ENCODE data around the gene TMEM255A. TPM values are rescaled to one million over a fixed set of nuclear protein-coding genes. Genes with fewer than 3 reads are reported as not detected.
A peak's percentile ranks its signal among the peaks of the same experiment; 100 is the strongest.

TMEM255A gene
- total and polyA plus RNA-seq, 2 donors from 2014 or later: 1.2 to 2.8 TPM

GRCh38 chrX:120244395-120244734 is 66.9 kb downstream of the TMEM255A start:
- TF ChIP-seq CTCF (IDR thresholded peaks at IDR 0.05; ENCODE audit: borderline replicate concordance, extremely low read depth, insufficient read depth): no peak
- H3K27me3 ChIP-seq (ENCODE audit: control insufficient read depth, insufficient read depth, low read length): peaks cover 2% of the 10 kb centered on the region
- FAIRE-seq (no peak), DNase-seq (no peak)
- H3K4me1 ChIP-seq (ENCODE audit: control insufficient read depth in 2 of 3, insufficient read depth in 2 of 3, low read depth in 1 of 3, low read length in 3 of 3): no peaks in the 10 kb centered on the region
- peak overlapping the region; percentile 74 to 77 for H3K27ac ChIP-seq (ENCODE audit: low read depth in 2 of 2, low read length in 2 of 2)
- intact Hi-C loops (cut with DNase I): no loop called here
- H3K9ac ChIP-seq (ENCODE audit: low read length in 3 of 3): peak overlapping the region; percentile 63 to 80 (median 78)
- H3K9me3 ChIP-seq (ENCODE audit: control insufficient read depth in 2 of 3, insufficient read depth in 1 of 3, low read length in 3 of 3): no peaks in the 10 kb centered on the region
- H3K36me3 ChIP-seq (ENCODE audit: control insufficient read depth in 2 of 3, insufficient read depth in 3 of 3, low read length in 3 of 3): no peaks in the 10 kb centered on the region
- H3K4me3 ChIP-seq (ENCODE audit: low read length in 3 of 3): peak overlapping the region; percentile 86 to 93 (median 89)

GRCh38 chrX:120242813-120243212 is 68.4 kb downstream of the TMEM255A start:
- H3K27ac ChIP-seq (ENCODE audit: low read depth in 2 of 2, low read length in 2 of 2): no peak overlapping the region
- intact Hi-C loops (cut with DNase I): no loop called here

GRCh38 chrX:120238933-120239332 is 72.3 kb downstream of the TMEM255A start:
- intact Hi-C loops (cut with DNase I): no loop called here
- no peak overlapping the region for H3K27ac ChIP-seq (ENCODE audit: low read depth in 2 of 2, low read length in 2 of 2)
- no peaks in the 10 kb centered on the region for H3K9me3 ChIP-seq (ENCODE audit: control insufficient read depth in 2 of 3, insufficient read depth in 1 of 3, low read length in 3 of 3)
- no peak overlapping the region for H3K9ac ChIP-seq (ENCODE audit: low read length in 3 of 3)
- no peak overlapping the region for H3K4me3 ChIP-seq (ENCODE audit: low read length in 3 of 3)
- no peaks in the 10 kb centered on the region for H3K4me1 ChIP-seq (ENCODE audit: control insufficient read depth in 2 of 3, insufficient read depth in 2 of 3, low read depth in 1 of 3, low read length in 3 of 3)
- H3K36me3 ChIP-seq (ENCODE audit: control insufficient read depth in 2 of 3, insufficient read depth in 3 of 3, low read length in 3 of 3): no peaks in the 10 kb centered on the region
- TF ChIP-seq CTCF (IDR thresholded peaks at IDR 0.05; ENCODE audit: borderline replicate concordance, extremely low read depth, insufficient read depth): no peak
- DNase-seq (no peak), FAIRE-seq (no peak)
- no peaks in the 10 kb centered on the region for H3K27me3 ChIP-seq (ENCODE audit: control insufficient read depth, insufficient read depth, low read length)

More at GRCh38 chrX:120242813-120243212, 68.4 kb downstream of the TMEM255A start:
- H3K9ac ChIP-seq (ENCODE audit: low read length in 3 of 3): no peak overlapping the region
- no peaks in the 10 kb centered on the region for H3K9me3 ChIP-seq (ENCODE audit: control insufficient read depth in 2 of 3, insufficient read depth in 1 of 3, low read length in 3 of 3)
- no peak for TF ChIP-seq CTCF (IDR thresholded peaks at IDR 0.05; ENCODE audit: borderline replicate concordance, extremely low read depth, insufficient read depth)
- H3K4me1 ChIP-seq (ENCODE audit: control insufficient read depth in 2 of 3, insufficient read depth in 2 of 3, low read depth in 1 of 3, low read length in 3 of 3): no peaks in the 10 kb centered on the region
- FAIRE-seq (no peak), DNase-seq (no peak)
- H3K36me3 ChIP-seq (ENCODE audit: control insufficient read depth in 2 of 3, insufficient read depth in 3 of 3, low read length in 3 of 3): no peaks in the 10 kb centered on the region
- no peak overlapping the region for H3K4me3 ChIP-seq (ENCODE audit: low read length in 3 of 3)
- H3K27me3 ChIP-seq (ENCODE audit: control insufficient read depth, insufficient read depth, low read length): no peaks in the 10 kb centered on the region

Data from kidney (tissue), 14 donors.